H1 (cell line): Measurements from ENCODE around the gene FAM136A.
"Not testable (repeated sequence)": the region's sequence is repeated elsewhere in the genome, so short reads cannot be mapped to it uniquely, and the experiment has no call there.

Source experiments
- CHD1 ChIP-seq: IDR thresholded peaks from 2 replicates; pipeline ENCODE4 v1.6.1; 2012; ENCODE audit warnings: low read depth, low read length, improper control_type of control experiment
- CHD2 ChIP-seq: IDR thresholded peaks from 2 replicates; pipeline ENCODE4 v1.6.1; 2012; ENCODE audit warnings: low read length, improper control_type of control experiment
- EZH2 ChIP-seq: fragments of 200-600 bp; sonication (generic); IDR thresholded peaks from 2 replicates; pipeline ENCODE4 v1.7.1; 2012; ENCODE audit warnings: low read depth, mild to moderate bottlenecking, moderate library complexity, low read length, inconsistent platforms; ENCODE audit not compliant: severe bottlenecking
- GABPA ChIP-seq: IDR thresholded peaks from 2 replicates; pipeline ENCODE4 v1.6.1; 2011; ENCODE audit warnings: mild to moderate bottlenecking, low read length, moderate library complexity, borderline replicate concordance; ENCODE audit not compliant: insufficient read depth
- KDM1A ChIP-seq: fragments of 200-600, 300-600 bp; sonication (generic); IDR thresholded peaks from 2 replicates; pipeline ENCODE4 v1.7.1; 2016; ENCODE audit warnings: mild to moderate bottlenecking, low read length, borderline replicate concordance
- MAX ChIP-seq: IDR thresholded peaks from 2 replicates; pipeline ENCODE4 v1.6.1; 2012; ENCODE audit warnings: inconsistent platforms
- POLR2A ChIP-seq, 2 experiments: IDR thresholded peaks; 1 replicate in 1 of 2; 2 replicates in 1 of 2; pipeline ENCODE4 v1.6.1; 2011; ENCODE audit warnings: low read depth in 2 of 2, low read length in 2 of 2, mild to moderate bottlenecking in 2 of 2; ENCODE audit errors: control extremely low read depth in 1 of 2
- RAD21 ChIP-seq, 2 experiments: IDR thresholded peaks in 1 of 2; conservative IDR thresholded peaks in 1 of 2; 2 replicates each; pipeline ENCODE4 v1.6.1; 2011; ENCODE audit warnings: low read depth in 2 of 2, low read length in 2 of 2, improper control_type of control experiment in 1 of 2, inconsistent platforms in 1 of 2, mild to moderate bottlenecking in 1 of 2, moderate library complexity in 1 of 2
- RFX5 ChIP-seq: IDR thresholded peaks from 2 replicates; pipeline ENCODE4 v1.6.1; 2011; ENCODE audit warnings: low read depth, low read length, improper control_type of control experiment, borderline replicate concordance
- TAF1 ChIP-seq: IDR thresholded peaks from 2 replicates; pipeline ENCODE4 v1.6.1; 2011; ENCODE audit warnings: mild to moderate bottlenecking, low read depth, low read length
- ZNF274 ChIP-seq: IDR thresholded peaks from 2 replicates; pipeline ENCODE4 v1.7.0; 2012; ENCODE audit warnings: low read length, borderline replicate concordance; ENCODE audit errors: extremely low read depth
- TF ChIP-seq, protein P1 (sequence below), 3 experiments: IDR thresholded peaks; 1 replicate in 2 of 3; 2 replicates in 1 of 3; pipeline versions ENCODE4 v1.5.1 to v1.6.1; 2011; ENCODE audit warnings: low read length in 3 of 3, mild to moderate bottlenecking in 3 of 3, inconsistent platforms in 2 of 3, low read depth in 1 of 3, moderate library complexity in 1 of 3; ENCODE audit not compliant: insufficient read depth in 1 of 3; ENCODE audit errors: control extremely low read depth in 1 of 3

DNA sequence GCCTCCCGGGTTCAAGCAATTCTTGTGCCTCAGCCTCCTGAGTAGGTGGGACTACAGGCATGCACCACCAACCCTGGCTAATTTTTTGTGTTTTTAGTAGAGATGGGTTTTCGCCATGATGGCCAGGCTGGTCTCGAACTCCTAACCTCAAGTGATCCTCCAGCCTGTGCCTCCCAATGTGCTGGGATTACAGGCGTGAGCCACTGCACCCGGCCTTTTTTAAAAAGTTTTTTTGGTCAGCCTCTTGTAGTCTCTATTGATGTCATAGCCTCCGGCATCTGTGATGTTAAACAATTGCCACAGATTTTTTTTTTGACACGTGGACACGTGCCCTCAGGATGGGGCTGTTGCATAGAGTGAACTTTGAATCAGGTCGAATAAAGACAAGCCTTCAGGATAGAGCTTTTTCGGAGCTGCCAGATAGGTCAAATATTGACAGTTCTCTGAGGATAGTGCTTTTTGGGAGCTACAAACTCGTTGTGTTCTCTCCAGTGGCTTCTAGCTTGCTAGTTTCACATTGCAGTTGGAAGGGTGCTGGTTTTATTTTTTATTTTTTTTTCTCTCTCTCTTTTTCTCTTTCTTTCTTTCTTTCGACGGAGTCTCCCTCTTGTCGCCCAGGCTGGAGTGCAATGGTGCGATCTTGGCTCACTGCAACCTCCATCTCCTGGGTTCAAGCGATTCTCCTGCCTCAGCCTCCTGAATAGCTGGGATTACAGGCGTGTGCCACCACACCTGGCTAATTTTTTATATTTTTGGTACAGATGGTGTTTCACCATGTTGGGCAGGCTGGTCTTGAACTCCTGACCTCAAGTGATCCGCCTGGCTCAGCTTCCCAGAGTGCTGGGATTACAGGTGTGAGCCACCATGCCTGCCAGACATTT, 32.2 kb downstream of the FAM136A start:
- TF ChIP-seq GABPA; TAF1; MAX; POLR2A (IDR thresholded peaks at IDR 0.05; ENCODE audit: control extremely low read depth in 1 of 2, low read depth in 2 of 2, low read length in 2 of 2); EZH2; RAD21 (IDR thresholded peaks at IDR 0.05 in 1 of 2, conservative IDR thresholded peaks at IDR 0.05 in 1 of 2; ENCODE audit: low read depth in 2 of 2, low read length in 2 of 2); CHD2; ZNF274; KDM1A; RFX5; CHD1: not testable (repeated sequence)
- TF ChIP-seq, protein P1, sequence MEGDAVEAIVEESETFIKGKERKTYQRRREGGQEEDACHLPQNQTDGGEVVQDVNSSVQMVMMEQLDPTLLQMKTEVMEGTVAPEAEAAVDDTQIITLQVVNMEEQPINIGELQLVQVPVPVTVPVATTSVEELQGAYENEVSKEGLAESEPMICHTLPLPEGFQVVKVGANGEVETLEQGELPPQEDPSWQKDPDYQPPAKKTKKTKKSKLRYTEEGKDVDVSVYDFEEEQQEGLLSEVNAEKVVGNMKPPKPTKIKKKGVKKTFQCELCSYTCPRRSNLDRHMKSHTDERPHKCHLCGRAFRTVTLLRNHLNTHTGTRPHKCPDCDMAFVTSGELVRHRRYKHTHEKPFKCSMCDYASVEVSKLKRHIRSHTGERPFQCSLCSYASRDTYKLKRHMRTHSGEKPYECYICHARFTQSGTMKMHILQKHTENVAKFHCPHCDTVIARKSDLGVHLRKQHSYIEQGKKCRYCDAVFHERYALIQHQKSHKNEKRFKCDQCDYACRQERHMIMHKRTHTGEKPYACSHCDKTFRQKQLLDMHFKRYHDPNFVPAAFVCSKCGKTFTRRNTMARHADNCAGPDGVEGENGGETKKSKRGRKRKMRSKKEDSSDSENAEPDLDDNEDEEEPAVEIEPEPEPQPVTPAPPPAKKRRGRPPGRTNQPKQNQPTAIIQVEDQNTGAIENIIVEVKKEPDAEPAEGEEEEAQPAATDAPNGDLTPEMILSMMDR (IDR thresholded peaks at IDR 0.05; ENCODE audit: control extremely low read depth in 1 of 3, insufficient read depth in 1 of 3, low read depth in 1 of 3, low read length in 3 of 3): not testable (repeated sequence)
